ENCODE measurements around the gene TEX101.

- TF ChIP-seq CTCF (IDR thresholded peaks at IDR 0.05; ENCODE audit: low read depth, low read length, missing input control) (no peak), ATF3 (IDR thresholded peaks at IDR 0.05) (no peak), HNF4G (IDR thresholded peaks at IDR 0.05) (no peak), JUND (IDR thresholded peaks at IDR 0.05) (no peak), YY1 (IDR thresholded peaks at IDR 0.05) (no peak), MAX (IDR thresholded peaks at IDR 0.05) (no peak), SP1 (IDR thresholded peaks at IDR 0.05) (no peak), REST (IDR thresholded peaks at IDR 0.05) (no peak), NR2F2 (IDR thresholded peaks at IDR 0.05) (no peak)
These were observed 24.5 kb downstream of the TEX101 start for GRCh38 chr19:43439032-43439708.
